Effector memory CD4-positive, alpha-beta T cell (primary cell): Measurements from ENCODE around the gene SOHLH1.

Experiments used
- DNase-seq, 3 donors: peaks; one replicate each; pipeline ENCODE4 v3.0.0-alpha.2; 2020
- H3K27ac ChIP-seq: 2 replicates; pipeline ENCODE4 v1.7.0; 2013; ENCODE audit warnings: mild to moderate bottlenecking, low read length, moderate library complexity; ENCODE audit not compliant: insufficient read depth, poor library complexity, severe bottlenecking
- H3K27me3 ChIP-seq: replicated peaks from 2 replicates; pipeline ENCODE4 v1.7.0; 2013; ENCODE audit warnings: mild to moderate bottlenecking, low read length; ENCODE audit not compliant: insufficient read depth, control insufficient read depth, poor library complexity, severe bottlenecking
- H3K36me3 ChIP-seq: 2 replicates; pipeline ENCODE4 v1.7.0; 2013; ENCODE audit warnings: mild to moderate bottlenecking, low read length, moderate library complexity; ENCODE audit not compliant: control insufficient read depth, insufficient read depth
- H3K4me1 ChIP-seq: 2 replicates; pipeline ENCODE4 v1.7.0; 2013; ENCODE audit warnings: low read length, mild to moderate bottlenecking; ENCODE audit not compliant: control insufficient read depth, insufficient read depth, poor library complexity, severe bottlenecking
- H3K4me3 ChIP-seq: 2 replicates; pipeline ENCODE4 v1.7.0; 2013; ENCODE audit warnings: low read length, low read depth, mild to moderate bottlenecking; ENCODE audit not compliant: insufficient read depth, poor library complexity, severe bottlenecking
- H3K9me3 ChIP-seq: 2 replicates; pipeline ENCODE4 v1.7.0; 2013; ENCODE audit warnings: mild to moderate bottlenecking, low read length, moderate library complexity; ENCODE audit not compliant: control insufficient read depth

Gene SOHLH1

GRCh38 chr9:135647884-135648283, 51.4 kb downstream of the SOHLH1 start:
- no peaks in the 10 kb centered on the region for H3K4me1 ChIP-seq
- H3K4me3 ChIP-seq, result no peak overlapping the region
- H3K27ac ChIP-seq, result no peak overlapping the region
- peaks cover 18% of the 10 kb centered on the region for H3K9me3 ChIP-seq
- no peak for DNase-seq
- no peaks in the 10 kb centered on the region for H3K27me3 ChIP-seq
- no peaks in the 10 kb centered on the region for H3K36me3 ChIP-seq

GRCh38 chr9:135644631-135645218, 54.6 kb downstream of the SOHLH1 start:
- Histone ChIP-seq H3K27me3 (no peaks in the 10 kb centered on the region), H3K4me1 (no peaks in the 10 kb centered on the region), H3K27ac (no peak overlapping the region), H3K4me3 (no peak overlapping the region), H3K36me3 (no peaks in the 10 kb centered on the region), H3K9me3 (peaks cover 18% of the 10 kb centered on the region)
- DNase-seq, result no peak
